ENCODE data around the gene SLC37A3. TPM values are rescaled to one million over a fixed set of nuclear protein-coding genes. Genes with fewer than 3 reads are reported as not detected.
"Not testable (repeated sequence)": the region's sequence is repeated elsewhere in the genome, so short reads cannot be mapped to it uniquely, and the experiment has no call there.

The SLC37A3 gene
- total RNA-seq, 2 donors from 2014 or later, result 37.4 to 55.7 TPM

- H3K9me3 ChIP-seq, result no peaks in the 10 kb centered on the region
- DNase-seq (no peak), ATAC-seq (no peak)
- WGBS, 2 donors, result 84 to 87% methylated on average over 5 of the region's 5 CpGs
- H3K27ac ChIP-seq, result no peak overlapping the region
- peaks cover 0 to 18% of the 10 kb centered on the region in 2 donors for H3K36me3 ChIP-seq (replicated peaks in 1 of 2; ENCODE audit: insufficient read depth in 1 of 2, low read depth in 2 of 2)
- no peaks in the 10 kb centered on the region for H3K27me3 ChIP-seq
- no peaks in the 10 kb centered on the region for H3K4me1 ChIP-seq
- intact Hi-C loops (cut with DNase I), result no loop called here
- H3K4me3 ChIP-seq, result no peak overlapping the region
- no peak for TF ChIP-seq CTCF (IDR thresholded peaks at IDR 0.05)
- no peak for TF ChIP-seq POLR2A (IDR thresholded peaks at IDR 0.05)
These were observed 51.1 kb downstream of the SLC37A3 start for GRCh38 chr7:140347218-140347617.

DNA sequence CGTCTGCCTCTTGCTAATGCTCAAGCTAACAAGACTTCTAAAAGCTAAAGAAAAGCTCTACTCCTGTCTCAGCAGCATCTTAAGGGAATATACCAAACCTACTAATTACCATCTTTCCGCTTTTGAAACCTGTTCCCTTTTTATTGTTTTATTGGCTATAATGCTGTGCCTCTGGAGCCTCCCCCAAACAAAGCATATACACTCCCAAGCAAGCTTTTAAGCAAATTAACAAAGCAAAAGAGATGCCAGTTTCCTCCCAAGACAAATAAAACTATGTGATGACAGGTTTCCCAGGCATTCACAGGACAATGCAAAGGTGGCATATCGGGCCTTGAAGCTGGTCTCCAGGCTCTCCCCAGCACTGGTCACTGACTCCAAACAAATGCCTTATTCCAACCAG, 52.9 kb downstream of the SLC37A3 start:
- peaks cover 0 to 14% of the 10 kb centered on the region in 2 donors for H3K36me3 ChIP-seq (replicated peaks in 1 of 2; ENCODE audit: insufficient read depth in 1 of 2, low read depth in 2 of 2)
- 85 to 88% methylated on average over 3 of the region's 3 CpGs for WGBS, 2 donors
- no peak for TF ChIP-seq POLR2A (IDR thresholded peaks at IDR 0.05)
- no peak for TF ChIP-seq CTCF (IDR thresholded peaks at IDR 0.05)
- no peak overlapping the region for H3K4me3 ChIP-seq
- ATAC-seq (no peak), DNase-seq (no peak)
- no peak overlapping the region for H3K27ac ChIP-seq
- H3K27me3 ChIP-seq, result no peaks in the 10 kb centered on the region
- H3K4me1 ChIP-seq, result no peaks in the 10 kb centered on the region
- no peaks in the 10 kb centered on the region for H3K9me3 ChIP-seq
- intact Hi-C loops (cut with DNase I), result no loop called here

- DNase-seq, result peak in 3 of 4 donors; percentile 28 to 53 (median 29)
These were observed 55.4 kb downstream of the SLC37A3 start for GRCh38 chr7:140342727-140343514.

GRCh38 chr7:140338959-140339358, 59.4 kb downstream of the SLC37A3 start:
- H3K36me3 ChIP-seq (replicated peaks in 1 of 2; ENCODE audit: insufficient read depth in 1 of 2, low read depth in 2 of 2), result peaks cover 0 to 20% of the 10 kb centered on the region in 2 donors
- ATAC-seq; DNase-seq; intact Hi-C loops (cut with DNase I); H3K27ac ChIP-seq; H3K9me3 ChIP-seq; H3K27me3 ChIP-seq; H3K4me3 ChIP-seq; H3K4me1 ChIP-seq: not testable (repeated sequence)
- 70 to 100% methylated on average over 1 of the region's 1 CpG for WGBS, 2 donors

More at GRCh38 chr7:140342727-140343514, 55.4 kb downstream of the SLC37A3 start:
- no peaks in the 10 kb centered on the region for H3K9me3 ChIP-seq
- H3K27ac ChIP-seq, result no peak overlapping the region
- WGBS, 2 donors, result 71 to 75% methylated on average over 13 of the region's 13 CpGs
- H3K27me3 ChIP-seq, result no peaks in the 10 kb centered on the region
- peak in 4 of 7 experiments; percentile 26 to 36 (median 26) for TF ChIP-seq CTCF (IDR thresholded peaks at IDR 0.05)
- no peak for TF ChIP-seq POLR2A (IDR thresholded peaks at IDR 0.05)
- no peak for ATAC-seq
- no peaks in the 10 kb centered on the region for H3K4me1 ChIP-seq
- peaks cover 0 to 8% of the 10 kb centered on the region in 2 donors for H3K36me3 ChIP-seq (replicated peaks in 1 of 2; ENCODE audit: insufficient read depth in 1 of 2, low read depth in 2 of 2)
- intact Hi-C loops (cut with DNase I), result no loop called here
- no peak overlapping the region for H3K4me3 ChIP-seq

GRCh38 chr7:140334341-140335057, 63.8 kb downstream of the SLC37A3 start:
- H3K27me3 ChIP-seq, result no peaks in the 10 kb centered on the region

More at GRCh38 chr7:140334341-140335057, 63.8 kb downstream of the SLC37A3 start:
- Histone ChIP-seq H3K27ac (no peak overlapping the region), H3K4me3 (no peak overlapping the region), H3K9me3 (no peaks in the 10 kb centered on the region), H3K36me3 (replicated peaks in 1 of 2; ENCODE audit: insufficient read depth in 1 of 2, low read depth in 2 of 2) (peaks cover 0 to 18% of the 10 kb centered on the region in 2 donors), H3K4me1 (no peaks in the 10 kb centered on the region)
- WGBS, 2 donors, result 71 to 72% methylated on average over 8 of the region's 8 CpGs
- TF ChIP-seq POLR2A (IDR thresholded peaks at IDR 0.05) (no peak), CTCF (IDR thresholded peaks at IDR 0.05) (no peak)
- DNase-seq (no peak), ATAC-seq (no peak)
- intact Hi-C loops (cut with DNase I), result no loop called here
